Adipose tissue (tissue), 3 donors: ENCODE results near the gene IKZF2. TPM values are rescaled to one million over a fixed set of nuclear protein-coding genes. Genes with fewer than 3 reads are reported as not detected.

ENCODE experiments used
- H3K27ac ChIP-seq: one replicate; pipeline ENCODE4 v1.5.1; 2013; ENCODE audit warnings: low read depth, low read length
- WGBS, 3 donors: extraction: QIAGEN DNeasy Blood & Tissue Kit; methylation state at CpG; one replicate each; pipeline ENCODE4 v1.1.7; 2013; 5-methylcytosine and 5-hydroxymethylcytosine counted together
- polyA plus RNA-seq, 3 donors: library from polyadenylated mRNA; stranded (reverse); fragments of 200-250 nt; gene quantifications; one replicate each; pipeline ENCODE4 v1.2.3, GENCODE V29; 2013
- donor health status: healthy with polysubstance abuse.
- donor health status: Bipolar disorder and iron deficiency.
- donor health status: healthy.

The IKZF2 gene
- polyA plus RNA-seq, 3 donors: 0.51 to 0.90 (median 0.80) TPM

DNA sequence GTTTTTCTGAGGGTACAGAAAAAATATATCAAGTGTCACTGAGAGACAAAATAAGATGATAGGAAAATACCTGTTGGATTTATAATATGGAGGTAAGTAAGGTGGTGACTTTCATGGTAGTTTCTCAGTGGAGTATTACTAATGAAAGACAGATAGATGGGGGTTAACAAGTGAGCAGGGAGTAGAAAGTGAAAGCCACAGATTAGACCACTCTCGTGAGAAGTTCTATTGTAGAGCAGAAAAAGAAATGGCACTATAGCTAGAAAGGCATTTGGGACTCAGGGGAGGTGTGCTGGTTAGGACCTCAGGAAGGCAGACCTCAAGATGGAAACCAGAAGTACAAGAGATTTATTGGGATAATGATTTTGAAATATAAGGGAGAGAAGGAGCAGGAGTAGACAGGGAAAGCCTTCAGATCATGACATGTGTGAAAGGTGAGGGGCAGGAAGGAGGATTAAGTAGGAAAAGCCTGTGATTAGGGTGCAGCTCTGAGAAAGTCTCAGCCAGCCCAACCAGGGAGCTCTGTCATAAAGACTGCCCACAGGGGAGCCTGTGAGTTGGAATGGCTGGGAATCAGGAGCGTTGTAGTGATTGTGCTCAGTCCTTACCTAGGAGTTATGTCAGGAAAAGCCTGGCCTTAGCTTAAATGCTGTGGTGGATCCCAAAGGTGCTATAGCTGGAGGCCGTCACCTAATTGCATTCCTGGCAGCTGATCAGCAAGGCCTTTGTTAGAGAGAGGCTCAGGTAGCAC, 198.1 kb downstream of the IKZF2 start:
- 68 to 88% (median 84%) methylated on average over 3 of the region's 3 CpGs for WGBS, 3 donors
- H3K27ac ChIP-seq: no peak overlapping the region

DNA sequence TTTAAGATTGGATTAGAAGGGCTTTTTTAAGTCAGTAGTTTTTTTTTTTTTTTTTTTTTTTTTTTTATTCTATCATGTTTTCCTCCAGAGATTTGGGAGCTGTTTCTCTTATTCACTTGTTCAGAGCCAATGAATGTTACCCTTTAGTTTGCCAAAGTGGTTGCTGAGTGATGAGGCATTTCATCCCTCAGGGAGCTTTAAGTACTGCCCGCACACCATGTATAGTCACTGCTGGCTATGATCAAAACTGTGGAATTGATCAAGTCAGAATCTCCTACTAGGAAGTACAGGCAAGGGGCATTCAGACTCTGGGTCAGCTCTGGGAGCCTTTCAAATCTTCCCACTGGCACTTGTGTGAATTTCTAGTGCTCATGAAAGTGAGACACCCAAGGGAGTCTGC, 201.6 kb downstream of the IKZF2 start:
- WGBS, 3 donors: 67 to 89% (median 85%) methylated on average over 1 of the region's 1 CpG
- no peak overlapping the region for H3K27ac ChIP-seq

Other genes starting within 250 kb of the IKZF2 start
- gene SPAG16, start 132.9 kb upstream of the IKZF2 start, polyA plus RNA-seq: 10 to 100 TPM in 1 of 3 donors, 1 to 10 TPM in 2; 8.1 to 22.7 (median 9.9) TPM